IPS-18c (cell line): ENCODE measurements around the gene RGPD4.
"Not testable (repeated sequence)": the region's sequence is repeated elsewhere in the genome, so short reads cannot be mapped to it uniquely, and the experiment has no call there.

Experiments
- H3K4me3 ChIP-seq: 2 replicates; pipeline ENCODE4 v1.7.0; 2013; ENCODE audit warnings: low read depth, mild to moderate bottlenecking, low read length, moderate library complexity; ENCODE audit not compliant: insufficient read depth
- H3K9me3 ChIP-seq: one replicate; pipeline ENCODE4 v1.6.1; 2013; ENCODE audit warnings: mild to moderate bottlenecking, low read length, moderate library complexity; ENCODE audit not compliant: control insufficient read depth, insufficient read depth

Gene RGPD4

GRCh38 chr2:107826749-107827148, at the start of gene RGPD4:
TSS of gene RGPD4 (plus strand) at chr2:107826892. CDS start at chr2:107827014, 122 bp downstream.
- not testable (repeated sequence) for H3K9me3 ChIP-seq, H3K4me3 ChIP-seq

- no peaks in the 10 kb centered on the region for H3K9me3 ChIP-seq
Measured at GRCh38 chr2:107777974-107778373, 48.7 kb upstream of the RGPD4 start.

GRCh38 chr2:107785756-107786155, 40.9 kb upstream of the RGPD4 start:
- peaks cover 3% of the 10 kb centered on the region for H3K9me3 ChIP-seq
- H3K4me3 ChIP-seq: no peak overlapping the region

More at GRCh38 chr2:107777974-107778373, 48.7 kb upstream of the RGPD4 start:
- H3K4me3 ChIP-seq: no peak overlapping the region

GRCh38 chr2:107790837-107791236, 35.9 kb upstream of the RGPD4 start:
- Histone ChIP-seq H3K9me3 (no peaks in the 10 kb centered on the region), H3K4me3 (no peak overlapping the region)

- H3K4me3 ChIP-seq: no peak overlapping the region
- no peaks in the 10 kb centered on the region for H3K9me3 ChIP-seq
Measured at GRCh38 chr2:107801498-107801897, 25.2 kb upstream of the RGPD4 start.

- no peak overlapping the region for H3K4me3 ChIP-seq
- no peaks in the 10 kb centered on the region for H3K9me3 ChIP-seq
Measured at GRCh38 chr2:107804608-107805498, 21.8 kb upstream of the RGPD4 start.

- Histone ChIP-seq H3K9me3 (no peaks in the 10 kb centered on the region), H3K4me3 (no peak overlapping the region)
Measured at GRCh38 chr2:107806901-107807300, 19.8 kb upstream of the RGPD4 start.

GRCh38 chr2:107807988-107808387, 18.7 kb upstream of the RGPD4 start:
- H3K4me3 ChIP-seq: no peak overlapping the region
- no peaks in the 10 kb centered on the region for H3K9me3 ChIP-seq

GRCh38 chr2:107808959-107809358, 17.7 kb upstream of the RGPD4 start:
- H3K4me3 ChIP-seq: no peak overlapping the region
- no peaks in the 10 kb centered on the region for H3K9me3 ChIP-seq

- Histone ChIP-seq H3K9me3 (no peaks in the 10 kb centered on the region), H3K4me3 (no peak overlapping the region)
Measured at GRCh38 chr2:107809835-107810234, 16.9 kb upstream of the RGPD4 start.

- H3K9me3 ChIP-seq: no peaks in the 10 kb centered on the region
- H3K4me3 ChIP-seq: no peak overlapping the region
Measured at GRCh38 chr2:107810734-107811133, 16.0 kb upstream of the RGPD4 start.

GRCh38 chr2:107811411-107811810, 15.3 kb upstream of the RGPD4 start:
- no peak overlapping the region for H3K4me3 ChIP-seq
- no peaks in the 10 kb centered on the region for H3K9me3 ChIP-seq

- no peaks in the 10 kb centered on the region for H3K9me3 ChIP-seq
- no peak overlapping the region for H3K4me3 ChIP-seq
Measured at GRCh38 chr2:107812006-107812405, 14.7 kb upstream of the RGPD4 start.

- Histone ChIP-seq H3K4me3 (no peak overlapping the region), H3K9me3 (no peaks in the 10 kb centered on the region)
Measured at GRCh38 chr2:107817378-107817777, 9.3 kb upstream of the RGPD4 start.

GRCh38 chr2:107822302-107822701, 4.4 kb upstream of the RGPD4 start:
- H3K9me3 ChIP-seq: no peaks in the 10 kb centered on the region
- H3K4me3 ChIP-seq: no peak overlapping the region

GRCh38 chr2:107824451-107825205, 2.1 kb upstream of the RGPD4 start:
- peaks cover 2% of the 10 kb centered on the region for H3K9me3 ChIP-seq
- H3K4me3 ChIP-seq: no peak overlapping the region

GRCh38 chr2:107825206-107825563, 1.5 kb upstream of the RGPD4 start:
- peaks cover 2% of the 10 kb centered on the region for H3K9me3 ChIP-seq
- no peak overlapping the region for H3K4me3 ChIP-seq

GRCh38 chr2:107829514-107829913, 2.8 kb downstream of the RGPD4 start:
- not testable (repeated sequence) for H3K4me3 ChIP-seq, H3K9me3 ChIP-seq
